NCI-H187 treated with DMSO at 0.1 percent for 48 hours (cell line): ENCODE data around the gene UBASH3B.
"Not testable (repeated sequence)": the region's sequence is repeated elsewhere in the genome, so short reads cannot be mapped to it uniquely, and the experiment has no call there.

Source experiments
- DNase-seq: peaks from one replicate; lab custom pipeline; 2025; lab: John Stamatoyannopoulos, UW

The UBASH3B gene

DNA sequence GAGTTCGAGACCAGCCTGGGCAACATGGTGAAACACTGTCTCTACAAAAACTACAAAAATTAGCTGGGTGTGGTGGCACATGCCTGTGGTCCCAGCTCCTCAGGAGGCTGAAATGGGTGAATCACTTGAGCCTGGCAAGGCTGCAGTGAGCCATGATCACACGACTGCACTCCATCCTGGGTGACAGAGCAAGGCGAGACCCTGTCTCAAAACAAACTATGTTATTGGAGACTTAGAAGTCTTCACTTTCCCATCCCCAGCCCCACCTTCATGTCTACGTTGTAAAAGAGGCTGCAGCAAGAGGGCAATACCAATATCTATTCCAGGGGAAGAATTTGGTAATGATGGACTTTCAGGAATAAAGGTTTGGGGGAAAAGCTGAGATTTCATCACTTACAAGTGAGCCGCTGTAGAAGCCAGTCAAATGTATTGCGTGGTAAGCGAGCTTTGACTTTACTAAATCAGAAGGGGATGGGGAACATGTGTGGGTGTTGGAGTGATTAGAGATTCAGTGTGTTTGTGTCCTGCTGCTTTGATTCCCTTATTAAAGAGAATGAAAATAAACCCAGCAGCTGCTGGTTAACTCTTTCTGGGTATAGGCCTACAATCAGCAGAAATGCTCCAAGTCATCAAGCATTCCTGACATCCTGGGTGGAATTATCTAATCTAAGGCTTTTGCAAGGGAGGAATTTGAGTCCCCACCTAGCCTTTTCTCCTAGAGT is 53.7 kb downstream of the UBASH3B start:
- no peak for DNase-seq

DNA sequence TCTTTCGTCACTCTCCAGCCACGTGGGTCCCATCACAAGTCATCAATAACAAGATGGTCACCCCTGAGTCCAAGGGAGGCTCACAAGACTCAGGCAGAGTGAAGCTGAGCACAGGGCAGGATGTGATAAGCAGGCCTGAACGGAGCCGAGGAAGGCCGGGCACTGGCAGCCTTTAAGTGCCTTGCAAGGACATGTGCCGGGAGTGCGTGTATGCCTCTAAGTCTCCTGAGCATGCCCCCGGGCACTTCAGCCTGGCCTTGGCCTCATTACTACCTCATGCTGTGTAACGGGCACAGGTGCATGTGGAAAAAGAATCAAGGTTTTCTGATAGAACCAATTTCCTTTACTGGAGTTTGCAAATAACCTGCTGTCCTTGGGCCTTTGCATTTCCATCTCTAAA is 55.8 kb downstream of the UBASH3B start:
- DNase-seq: no peak

DNA sequence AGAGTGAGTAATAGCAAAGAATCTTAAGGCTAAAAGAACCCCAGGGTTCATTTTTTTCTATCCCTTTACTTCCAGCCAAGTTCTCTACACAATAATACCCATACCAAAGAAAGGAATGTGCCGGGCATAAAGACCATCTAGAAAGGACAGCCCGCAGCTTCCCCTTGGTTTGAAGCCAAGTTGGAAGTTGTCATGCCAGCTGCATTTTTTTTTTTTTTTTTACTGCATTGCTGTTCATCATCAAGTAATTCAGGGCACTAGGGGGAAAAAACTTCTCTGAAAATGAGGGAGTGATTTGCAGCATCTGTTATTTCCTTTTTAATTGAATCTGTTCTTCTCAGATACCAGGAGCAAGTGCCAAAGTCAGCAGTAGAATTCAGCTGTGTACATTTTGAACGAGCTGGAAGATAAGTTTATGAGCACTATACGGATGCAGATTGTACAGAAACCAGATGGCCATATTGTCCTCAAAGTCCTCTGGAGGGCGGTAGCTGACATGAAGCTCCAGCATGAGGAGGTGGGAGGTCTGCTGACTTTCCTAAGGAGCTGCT is 56.4 kb downstream of the UBASH3B start:
- no peak for DNase-seq

DNA sequence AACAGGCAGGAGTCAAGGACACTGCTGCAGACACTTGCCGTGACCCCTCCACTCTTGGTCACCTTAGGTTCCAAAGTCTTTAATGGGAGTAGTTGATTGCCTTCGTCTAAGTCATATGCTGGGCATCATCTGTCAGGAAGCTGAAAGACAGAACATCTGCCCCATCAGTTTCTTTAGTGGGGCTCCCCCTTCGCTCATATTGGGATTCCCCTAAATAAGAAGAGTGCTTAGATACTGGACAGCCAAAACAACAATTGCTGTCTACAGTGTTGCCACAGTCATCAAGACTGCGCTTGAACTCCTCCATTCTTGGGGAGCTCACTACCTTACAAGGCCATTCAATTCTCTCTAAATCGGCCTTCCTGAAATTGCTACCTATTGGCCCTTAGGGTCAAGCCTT is 58.5 kb downstream of the UBASH3B start:
- no peak for DNase-seq

DNA sequence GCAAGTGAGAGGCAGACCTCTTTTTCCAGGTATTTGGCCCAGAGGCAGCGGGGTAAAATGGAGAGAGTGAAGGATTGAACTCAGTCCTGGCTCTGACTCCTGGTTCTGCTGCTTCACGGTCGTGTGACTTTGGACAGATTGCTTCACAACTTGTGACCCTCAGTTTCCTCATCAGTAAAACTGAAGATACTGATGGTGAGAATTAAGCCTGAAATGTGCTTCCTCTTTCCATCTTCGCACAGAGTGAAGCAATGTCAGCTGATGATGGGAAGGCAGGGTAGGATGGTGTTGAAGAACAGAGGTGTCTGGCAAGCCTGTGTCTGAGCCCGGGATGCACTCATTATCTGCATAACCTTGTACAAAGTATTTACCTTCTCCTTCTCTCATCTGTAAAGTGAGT is 59.0 kb downstream of the UBASH3B start:
- no peak for DNase-seq

DNA sequence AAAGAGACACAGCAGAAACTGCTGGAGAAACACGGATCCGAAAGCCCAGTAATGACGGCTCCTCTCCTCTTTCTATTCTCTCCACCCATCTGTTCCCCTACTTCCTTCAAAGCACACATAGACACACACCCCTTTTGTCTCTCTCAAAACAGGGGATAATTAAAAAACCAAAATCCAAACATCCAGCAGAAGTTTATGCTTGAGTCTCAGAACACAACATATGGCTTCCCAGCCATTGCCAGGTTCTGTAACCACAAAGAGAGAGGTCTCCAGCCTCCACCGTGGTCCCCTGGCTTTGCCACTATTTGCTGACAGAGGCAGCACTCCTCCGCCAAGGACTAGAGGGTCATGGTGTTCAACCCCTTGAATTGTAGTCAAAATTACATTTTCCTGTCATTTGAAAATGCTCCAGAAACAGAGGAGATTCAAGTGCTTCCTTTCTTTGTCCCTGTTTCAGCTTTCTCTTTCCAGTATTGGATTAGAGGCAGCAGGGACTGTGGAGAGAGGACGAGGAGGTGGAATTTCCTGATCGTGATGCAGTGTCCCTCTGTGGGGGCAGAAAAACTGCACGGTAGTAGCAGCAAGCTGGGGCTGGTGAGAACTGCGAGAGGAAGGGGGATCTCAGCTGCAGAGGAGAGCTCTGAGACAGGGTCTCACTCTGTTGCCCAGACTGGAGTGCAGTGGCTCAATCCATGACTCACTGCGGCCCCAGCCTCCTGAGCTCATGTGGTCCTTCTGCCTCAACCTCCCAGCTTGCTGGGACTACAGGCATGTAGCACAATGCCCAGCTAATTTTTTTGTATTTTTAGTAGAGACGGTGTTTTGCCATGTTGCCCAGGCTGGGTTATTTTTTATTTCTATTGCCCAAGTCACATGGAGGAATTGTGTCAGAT is 60.3 kb downstream of the UBASH3B start:
- no peak for DNase-seq

DNA sequence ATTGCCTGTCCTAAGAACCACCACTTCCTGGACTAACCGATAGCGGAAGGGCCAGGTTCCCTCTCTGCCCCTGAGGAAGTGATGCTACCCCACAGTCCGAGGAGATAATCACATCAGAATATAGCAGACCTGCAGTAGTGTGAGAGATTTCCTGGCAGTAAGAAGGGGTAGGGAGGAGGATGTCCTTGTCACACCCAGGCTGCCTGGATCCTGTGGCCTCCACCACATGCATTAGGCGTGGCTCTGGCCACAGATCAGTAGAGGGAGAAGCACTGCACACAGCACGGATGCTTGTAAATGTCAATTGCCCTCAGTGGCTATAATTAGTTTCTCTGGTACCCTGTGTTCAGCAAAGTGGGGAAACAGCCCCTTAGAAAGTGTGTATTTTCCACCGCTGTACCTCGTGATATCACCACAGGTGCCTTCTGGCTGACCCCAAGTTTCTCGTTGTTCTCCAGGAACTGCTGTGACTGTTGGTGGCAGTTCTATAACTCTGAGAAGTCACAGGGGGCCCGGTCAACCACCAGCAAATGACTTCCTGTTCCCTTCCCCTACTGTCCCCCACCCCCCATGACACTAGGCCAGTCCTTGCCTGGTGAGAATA is 61.8 kb downstream of the UBASH3B start:
- DNase-seq: no peak

DNA sequence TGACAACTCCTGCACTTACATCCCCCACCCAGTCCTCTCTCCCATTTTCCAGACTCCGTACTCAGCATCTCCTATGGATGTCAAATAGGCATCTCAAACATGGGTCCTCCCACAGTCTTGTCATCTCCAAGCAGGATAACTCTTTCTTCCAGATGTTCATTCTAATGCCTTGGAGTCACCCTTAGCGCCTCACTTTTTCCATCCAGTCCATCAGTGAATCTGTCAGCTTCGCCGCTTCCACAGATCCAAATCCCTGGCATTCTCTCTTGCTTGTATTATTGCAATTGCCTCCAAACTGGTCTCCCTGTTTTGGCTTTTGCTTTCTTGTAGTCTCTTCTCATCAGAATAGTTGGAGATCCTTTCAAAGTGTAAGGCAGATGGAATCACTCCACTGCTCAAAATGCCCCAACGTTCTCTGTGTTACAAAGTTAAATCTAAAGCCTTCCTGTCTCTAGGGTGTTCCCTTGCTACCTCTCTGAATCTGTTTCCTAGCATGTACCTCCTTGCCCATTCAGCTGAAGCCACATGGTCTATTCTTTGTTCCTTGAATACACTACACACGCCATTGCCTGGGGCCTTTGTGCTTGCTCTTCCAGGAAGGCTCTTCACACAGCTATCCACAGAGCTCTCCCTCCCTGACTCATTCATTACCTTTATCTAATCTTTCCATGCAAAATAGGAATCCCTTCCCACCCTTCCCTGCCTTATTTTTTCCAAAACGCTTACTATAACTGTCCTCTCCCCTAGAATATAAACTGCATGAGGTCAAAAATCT is 64.8 kb downstream of the UBASH3B start:
- no peak for DNase-seq

DNA sequence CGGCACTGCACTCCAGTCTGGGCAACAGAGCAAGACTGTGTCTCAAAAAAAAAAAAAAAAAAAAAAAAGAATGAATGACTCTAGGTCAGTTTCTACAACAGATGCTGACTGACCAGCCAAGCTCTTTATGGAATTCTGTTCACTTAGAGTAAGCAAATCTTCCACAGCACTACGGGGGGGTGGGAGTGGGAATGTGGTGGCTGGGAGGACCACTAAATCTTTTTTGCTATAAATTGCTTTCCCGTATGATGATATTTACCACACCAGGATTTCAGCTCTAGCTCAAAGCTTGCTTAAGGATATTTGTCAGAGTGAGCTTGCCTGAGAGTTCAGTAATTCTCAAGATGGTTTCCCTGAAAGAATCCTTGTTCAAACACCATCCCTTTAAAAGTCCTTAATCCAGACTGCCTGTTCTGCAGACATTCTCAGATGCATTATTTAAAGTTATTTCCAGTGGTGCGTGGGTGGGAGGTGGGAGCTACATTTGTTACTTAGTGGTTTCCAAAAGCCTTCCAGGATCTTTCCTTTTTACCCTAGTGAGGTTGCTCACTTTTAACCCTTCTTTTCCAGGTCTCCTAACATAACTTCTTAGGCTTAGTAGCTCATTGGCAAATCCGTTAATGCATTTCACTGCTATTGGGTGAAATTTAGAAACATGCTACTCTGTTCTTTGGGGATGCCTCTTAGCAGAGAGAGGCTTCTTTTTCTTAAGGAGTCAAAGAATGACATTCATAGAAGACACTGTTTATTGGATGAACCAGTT is 65.9 kb downstream of the UBASH3B start:
- DNase-seq: no peak

DNA sequence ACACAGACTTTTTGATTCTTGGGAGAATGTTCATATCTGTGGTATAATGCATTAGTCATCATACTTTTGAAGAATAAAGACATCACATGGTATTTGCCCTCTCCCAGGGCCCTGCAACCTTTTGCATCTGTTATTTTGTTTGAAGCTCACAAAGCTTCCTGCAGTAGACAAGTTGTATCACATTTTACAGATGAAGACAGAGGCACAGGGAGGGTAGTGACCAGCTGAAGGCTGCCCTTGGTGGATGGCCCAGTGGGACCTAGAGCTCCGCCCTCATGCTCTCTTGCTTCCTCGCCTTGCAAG is 66.4 kb downstream of the UBASH3B start:
- DNase-seq: no peak

DNA sequence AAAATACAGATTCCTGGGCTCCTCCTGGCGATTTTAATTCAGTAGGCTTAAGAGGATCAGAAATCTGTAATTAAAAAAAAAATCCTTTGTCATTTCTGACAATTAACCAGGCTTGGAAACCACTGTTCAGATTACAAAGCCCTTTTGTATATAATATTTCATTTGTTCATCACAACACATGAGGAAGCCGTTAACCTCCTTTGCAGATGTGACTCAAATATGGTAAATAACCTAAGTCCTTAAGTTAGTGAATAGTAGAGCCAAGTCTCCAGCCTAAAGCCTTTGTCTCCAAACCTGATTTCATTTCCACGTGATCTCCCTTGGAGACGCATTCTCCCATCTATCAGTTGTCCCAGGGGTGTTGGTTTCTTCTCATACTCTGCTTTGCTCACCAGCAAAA is 67.6 kb downstream of the UBASH3B start:
- DNase-seq: no peak

DNA sequence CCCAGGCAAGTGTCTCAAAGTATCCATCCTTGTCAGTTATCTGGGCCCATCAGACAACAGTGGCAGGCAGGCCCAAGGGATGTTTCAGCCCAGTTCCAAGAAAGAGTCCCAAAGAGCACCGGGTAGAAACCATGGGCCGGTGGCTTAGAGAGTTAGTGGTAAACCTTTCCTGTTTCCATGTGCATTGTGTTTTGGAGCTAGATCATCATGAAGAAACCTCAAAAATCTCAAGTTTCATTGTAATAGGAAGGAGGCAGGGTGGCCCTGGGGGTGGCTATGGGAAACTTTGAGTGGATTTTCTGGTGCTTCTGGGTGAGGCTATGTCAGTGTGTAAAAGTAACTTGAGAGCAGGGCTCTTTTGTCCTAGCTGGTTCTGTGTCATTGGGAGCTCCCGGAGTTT is 68.1 kb downstream of the UBASH3B start:
- no peak for DNase-seq

DNA sequence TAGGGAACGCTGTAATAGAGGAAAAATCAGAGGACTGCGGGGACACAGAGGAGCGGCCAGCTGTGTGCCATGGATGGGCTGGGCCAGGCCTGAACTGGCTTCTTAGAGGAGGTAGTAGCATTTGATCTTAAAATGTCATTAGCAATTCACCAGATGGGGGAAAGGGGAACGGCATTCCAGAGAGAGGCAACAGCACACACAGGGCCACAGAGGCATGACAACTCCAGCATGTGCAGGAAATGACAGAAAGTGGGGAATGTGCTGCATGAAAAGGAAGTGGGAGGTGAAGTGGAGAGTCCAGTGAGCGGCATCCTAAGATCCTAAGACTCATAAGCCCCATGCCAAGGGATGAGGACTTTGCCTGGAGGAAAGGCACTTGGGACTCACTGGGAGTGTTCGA is 69.0 kb downstream of the UBASH3B start:
- DNase-seq: no peak

DNA sequence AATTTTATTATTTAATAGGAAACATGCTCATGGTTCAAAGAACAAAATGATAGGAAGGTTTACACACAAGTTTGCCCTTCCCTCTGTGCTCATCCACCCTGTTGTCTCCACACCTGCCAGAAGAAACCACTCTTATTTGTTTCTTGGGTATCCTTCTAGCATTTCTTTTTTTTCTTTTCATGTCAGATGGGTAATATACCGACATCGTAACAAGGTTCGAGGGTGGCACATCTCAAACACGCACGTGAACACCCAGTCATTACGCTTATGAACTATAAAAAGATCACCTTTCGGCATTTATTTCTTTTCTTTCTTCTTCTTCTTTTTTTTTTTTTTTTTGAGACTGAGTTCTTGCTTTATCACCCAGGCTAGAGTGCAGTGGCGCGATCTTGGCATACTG is 70.5 kb downstream of the UBASH3B start:
- DNase-seq: no peak

DNA sequence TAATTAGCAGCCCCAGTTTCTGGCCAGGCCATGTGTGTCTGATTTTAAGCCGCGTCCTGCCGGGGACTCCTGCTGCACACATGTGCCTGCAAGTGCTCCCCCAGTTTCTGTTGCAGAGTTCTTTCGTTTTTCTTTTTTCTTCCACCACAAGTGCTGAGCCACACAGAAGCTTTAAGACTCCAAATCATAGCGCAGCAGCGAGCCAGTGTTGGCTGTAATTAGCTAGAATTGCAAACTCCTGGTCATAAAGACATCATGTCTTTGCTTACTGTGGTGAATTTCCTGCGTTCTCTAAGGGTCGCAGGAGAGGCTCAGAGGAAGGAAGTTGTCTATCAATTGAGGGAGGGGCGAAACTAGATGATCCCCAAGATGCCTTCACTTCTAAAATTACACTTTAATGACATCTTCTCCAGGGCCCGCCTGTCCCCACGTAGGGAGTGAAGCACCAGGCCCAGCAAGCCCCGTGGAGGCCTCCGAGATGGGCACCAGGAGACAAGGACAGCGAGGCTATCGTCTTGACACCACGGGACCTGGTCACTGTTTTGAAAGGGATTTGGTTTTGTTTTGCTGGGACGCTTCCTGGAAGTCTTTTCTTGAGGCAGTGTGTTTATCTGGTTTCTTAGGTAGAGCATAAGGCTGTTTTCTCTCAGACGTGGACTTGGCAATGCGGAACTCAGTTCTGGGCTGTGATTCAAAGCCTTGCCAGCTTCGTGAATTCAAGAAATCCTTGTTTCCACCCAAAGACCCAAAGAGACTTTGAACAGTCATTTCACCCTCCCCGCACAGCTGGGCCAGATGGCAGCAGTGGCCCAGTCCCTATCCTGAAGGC is 71.8 kb downstream of the UBASH3B start:
- no peak for DNase-seq

DNA sequence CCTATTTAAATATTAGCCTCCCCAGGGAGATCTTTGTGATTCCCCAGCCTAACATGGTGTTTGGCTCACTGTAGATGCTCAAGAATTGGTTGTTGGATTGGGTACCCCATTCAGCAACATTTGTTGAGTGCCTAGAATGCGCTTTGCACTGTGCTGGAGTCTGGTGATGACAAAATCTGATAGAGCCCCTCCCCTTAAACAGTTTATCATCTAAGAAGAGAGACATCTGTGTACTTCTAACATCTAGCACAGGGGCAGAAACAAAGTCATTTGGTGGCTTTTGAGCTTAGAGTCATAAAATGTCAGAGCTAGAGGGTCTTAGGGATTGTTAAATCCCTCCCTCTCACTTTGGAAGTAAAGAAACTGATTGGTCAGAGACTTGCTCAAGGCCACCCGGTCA is 73.0 kb downstream of the UBASH3B start:
- DNase-seq: no peak

DNA sequence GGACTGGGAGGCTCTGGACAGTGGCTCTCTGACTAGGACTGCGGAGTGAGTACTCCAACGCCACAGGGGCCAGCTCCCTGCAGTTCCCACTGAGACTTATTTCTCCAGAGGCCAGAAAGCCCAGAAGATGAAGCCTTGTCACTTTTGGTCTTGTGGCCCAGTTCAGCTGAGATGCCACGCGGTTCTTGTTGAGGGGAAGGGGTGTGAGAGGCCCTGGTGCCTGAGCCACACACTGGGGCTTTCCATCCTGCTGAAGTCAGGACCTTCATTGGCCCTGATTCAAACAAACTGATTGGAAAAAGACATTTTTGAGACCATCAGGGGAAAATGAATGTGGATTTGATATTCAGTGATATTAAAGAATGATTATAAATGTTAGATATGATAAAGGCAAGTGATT is 73.6 kb downstream of the UBASH3B start:
- DNase-seq: no peak

DNA sequence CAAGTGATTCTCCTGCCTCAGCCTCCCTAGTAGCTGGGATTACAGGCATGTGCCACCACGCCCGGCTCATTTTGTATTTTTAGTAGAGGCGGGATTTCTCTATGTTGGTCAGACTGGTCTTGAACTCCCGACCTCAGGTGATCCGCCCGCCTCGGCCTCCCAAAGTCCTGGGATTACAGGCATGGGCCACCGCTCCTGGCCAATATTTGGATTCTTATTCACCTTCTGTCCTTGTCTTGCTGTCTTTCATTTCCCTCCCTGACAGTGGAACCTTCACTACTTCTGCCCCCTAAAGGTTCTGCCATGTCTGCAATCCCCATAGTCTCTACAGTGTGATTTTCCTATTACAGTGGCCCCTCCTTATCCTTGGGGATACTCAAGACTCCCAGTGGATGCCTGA is 75.2 kb downstream of the UBASH3B start:
- not testable (repeated sequence) for DNase-seq

DNA sequence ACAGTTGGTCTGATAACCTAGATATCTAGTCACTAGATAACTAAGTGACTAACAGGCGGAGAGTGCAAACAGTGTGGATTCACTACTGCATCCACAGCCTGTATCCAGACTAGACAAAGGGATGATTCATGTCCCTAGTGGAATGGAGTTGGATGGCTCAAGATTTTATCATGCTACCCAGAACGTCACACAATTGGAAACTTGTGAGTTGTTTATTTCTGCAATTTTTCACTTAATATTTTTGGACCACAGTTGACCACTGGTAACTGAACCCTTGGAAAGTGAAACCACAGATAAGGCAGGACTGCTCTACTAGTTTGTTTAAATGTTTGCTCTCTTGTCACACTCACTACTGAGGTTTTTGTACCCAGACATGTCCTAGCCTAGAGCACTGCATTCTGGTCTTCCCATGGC is 76.0 kb downstream of the UBASH3B start:
- DNase-seq: no peak
